Chondrocyte (in vitro differentiated cells): ENCODE data around the gene STK32C. TPM values are rescaled to one million over a fixed set of nuclear protein-coding genes. Genes with fewer than 3 reads are reported as not detected.

Source experiments
- DNase-seq: peaks from one replicate; pipeline ENCODE4 v3.0.0; 2021; ENCODE audit warnings: mixed read lengths, low spot score
- H3K27ac Mint-ChIP-seq: one replicate; pipeline ENCODE4 v1.8.0; 2021; ENCODE audit warnings: mild to moderate bottlenecking, moderate library complexity, mixed read lengths; ENCODE audit not compliant: unreplicated experiment
- H3K27me3 Mint-ChIP-seq: 2 replicates; pipeline ENCODE4 v1.8.0; 2021; ENCODE audit warnings: low read depth, mixed read lengths
- H3K36me3 Mint-ChIP-seq: 2 replicates; pipeline ENCODE4 v1.8.0; 2021; ENCODE audit warnings: low read depth, mixed read lengths
- H3K4me1 Mint-ChIP-seq: 2 replicates; pipeline ENCODE4 v1.8.0; 2021; ENCODE audit warnings: low read depth, mild to moderate bottlenecking, mixed read lengths
- H3K4me3 Mint-ChIP-seq: one replicate; pipeline ENCODE4 v1.8.0; 2021; ENCODE audit warnings: mild to moderate bottlenecking, moderate library complexity, mixed read lengths; ENCODE audit not compliant: unreplicated experiment
- H3K9me3 Mint-ChIP-seq: 2 replicates; pipeline ENCODE4 v1.8.0; 2021; ENCODE audit warnings: low read depth, mixed read lengths
- total RNA-seq: library from RNA; stranded (reverse); gene quantifications from 3 replicates; pipeline ENCODE4 v1.2.1, GENCODE V29; 2021
- TF ChIP-seq, protein P1 (sequence below): fragments of 200-600 bp; sonication (generic); IDR thresholded peaks from 2 replicates; pipeline ENCODE4 v1.5.0; 2021; ENCODE audit warnings: antibody characterized with exemption, mild to moderate bottlenecking, moderate library complexity

Gene STK32C
- total RNA-seq, 1 donor from 2014 or later, result 17.9 TPM

- no peaks in the 10 kb centered on the region for H3K36me3 Mint-ChIP-seq
- H3K4me3 Mint-ChIP-seq, result no peak overlapping the region
Observed at GRCh38 chr10:132281915-132282666, 25.7 kb downstream of the STK32C start.

GRCh38 chr10:132280646-132281074, 27.1 kb downstream of the STK32C start:
- peak; percentile 65 for DNase-seq
- H3K36me3 Mint-ChIP-seq, result no peaks in the 10 kb centered on the region
- H3K27me3 Mint-ChIP-seq, result peaks cover 3% of the 10 kb centered on the region
- TF ChIP-seq, protein P1, sequence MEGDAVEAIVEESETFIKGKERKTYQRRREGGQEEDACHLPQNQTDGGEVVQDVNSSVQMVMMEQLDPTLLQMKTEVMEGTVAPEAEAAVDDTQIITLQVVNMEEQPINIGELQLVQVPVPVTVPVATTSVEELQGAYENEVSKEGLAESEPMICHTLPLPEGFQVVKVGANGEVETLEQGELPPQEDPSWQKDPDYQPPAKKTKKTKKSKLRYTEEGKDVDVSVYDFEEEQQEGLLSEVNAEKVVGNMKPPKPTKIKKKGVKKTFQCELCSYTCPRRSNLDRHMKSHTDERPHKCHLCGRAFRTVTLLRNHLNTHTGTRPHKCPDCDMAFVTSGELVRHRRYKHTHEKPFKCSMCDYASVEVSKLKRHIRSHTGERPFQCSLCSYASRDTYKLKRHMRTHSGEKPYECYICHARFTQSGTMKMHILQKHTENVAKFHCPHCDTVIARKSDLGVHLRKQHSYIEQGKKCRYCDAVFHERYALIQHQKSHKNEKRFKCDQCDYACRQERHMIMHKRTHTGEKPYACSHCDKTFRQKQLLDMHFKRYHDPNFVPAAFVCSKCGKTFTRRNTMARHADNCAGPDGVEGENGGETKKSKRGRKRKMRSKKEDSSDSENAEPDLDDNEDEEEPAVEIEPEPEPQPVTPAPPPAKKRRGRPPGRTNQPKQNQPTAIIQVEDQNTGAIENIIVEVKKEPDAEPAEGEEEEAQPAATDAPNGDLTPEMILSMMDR, result no peak
- no peaks in the 10 kb centered on the region for H3K4me1 Mint-ChIP-seq
- no peaks in the 10 kb centered on the region for H3K9me3 Mint-ChIP-seq
- no peak overlapping the region for H3K4me3 Mint-ChIP-seq
- H3K27ac Mint-ChIP-seq, result no peak overlapping the region

More at GRCh38 chr10:132281915-132282666, 25.7 kb downstream of the STK32C start:
- H3K4me1 Mint-ChIP-seq, result no peaks in the 10 kb centered on the region
- peaks cover 3% of the 10 kb centered on the region for H3K27me3 Mint-ChIP-seq
- peak; percentile 87 for DNase-seq
- no peaks in the 10 kb centered on the region for H3K9me3 Mint-ChIP-seq
- H3K27ac Mint-ChIP-seq, result no peak overlapping the region
- TF ChIP-seq, protein P1, result no peak

DNA sequence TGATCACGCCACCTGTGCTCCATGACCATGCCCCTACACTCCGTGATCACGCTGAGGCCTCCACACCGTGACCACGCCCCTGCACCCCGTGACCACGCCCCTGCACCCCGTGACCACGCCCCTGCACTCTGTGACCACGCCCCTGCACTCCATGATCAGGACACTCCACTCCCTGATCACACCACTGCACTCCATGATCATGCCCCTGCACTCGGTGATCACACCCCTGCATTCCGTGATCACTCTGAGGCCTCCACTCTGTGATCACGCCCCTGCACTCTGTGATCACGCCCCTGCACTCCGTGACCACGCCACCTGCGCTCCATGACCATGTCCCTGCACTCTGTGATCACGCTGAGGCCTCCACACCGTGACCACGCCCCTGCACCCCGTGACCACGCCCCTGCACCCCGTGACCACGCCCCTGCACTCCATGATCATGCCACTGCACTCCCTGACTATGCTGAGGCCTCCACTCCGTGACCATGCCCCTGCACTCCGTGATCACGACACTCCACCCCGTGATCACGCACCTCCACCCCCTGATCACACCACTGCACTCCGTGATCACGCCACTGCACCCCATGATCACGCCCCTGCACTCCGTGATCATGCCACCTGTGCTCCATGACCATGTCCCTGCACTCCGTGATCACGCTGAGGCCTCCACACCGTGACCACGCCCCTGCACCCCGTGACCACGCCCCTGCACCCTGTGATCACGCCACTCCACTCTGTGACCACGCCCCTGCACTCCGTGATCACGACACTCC, 27.7 kb downstream of the STK32C start:
- Mint-ChIP-seq H3K36me3 (no peaks in the 10 kb centered on the region), H3K27ac (no peak overlapping the region), H3K4me3 (no peak overlapping the region), H3K9me3 (no peaks in the 10 kb centered on the region), H3K4me1 (no peaks in the 10 kb centered on the region), H3K27me3 (peaks cover 3% of the 10 kb centered on the region)
- DNase-seq, result peak; percentile 62
- TF ChIP-seq, protein P1, result no peak

GRCh38 chr10:132277311-132277741, 30.4 kb downstream of the STK32C start:
- Mint-ChIP-seq H3K9me3 (no peaks in the 10 kb centered on the region), H3K36me3 (peaks cover 4% of the 10 kb centered on the region), H3K27ac (no peak overlapping the region), H3K27me3 (peaks cover 1% of the 10 kb centered on the region), H3K4me1 (no peaks in the 10 kb centered on the region), H3K4me3 (no peak overlapping the region)
- DNase-seq, result peak; percentile 78
- TF ChIP-seq, protein P1, result no peak

GRCh38 chr10:132276706-132277105, 31.0 kb downstream of the STK32C start:
- Mint-ChIP-seq H3K4me3 (no peak overlapping the region), H3K27me3 (peaks cover 1% of the 10 kb centered on the region), H3K9me3 (no peaks in the 10 kb centered on the region), H3K27ac (no peak overlapping the region), H3K36me3 (peaks cover 4% of the 10 kb centered on the region), H3K4me1 (no peaks in the 10 kb centered on the region)
- TF ChIP-seq, protein P1, result no peak
- DNase-seq, result peak; percentile 56
